GM19099 (cell line): ENCODE data around the gene DZIP1.
A peak's percentile ranks its signal among the peaks of the same experiment; 100 is the strongest.

Experiments
- POLR2A ChIP-seq: IDR thresholded peaks from 3 replicates; pipeline ENCODE4 v1.6.1; 2011; ENCODE audit warnings: low read depth; ENCODE audit not compliant: insufficient read length; ENCODE audit errors: extremely low read depth

Gene DZIP1, protein sequence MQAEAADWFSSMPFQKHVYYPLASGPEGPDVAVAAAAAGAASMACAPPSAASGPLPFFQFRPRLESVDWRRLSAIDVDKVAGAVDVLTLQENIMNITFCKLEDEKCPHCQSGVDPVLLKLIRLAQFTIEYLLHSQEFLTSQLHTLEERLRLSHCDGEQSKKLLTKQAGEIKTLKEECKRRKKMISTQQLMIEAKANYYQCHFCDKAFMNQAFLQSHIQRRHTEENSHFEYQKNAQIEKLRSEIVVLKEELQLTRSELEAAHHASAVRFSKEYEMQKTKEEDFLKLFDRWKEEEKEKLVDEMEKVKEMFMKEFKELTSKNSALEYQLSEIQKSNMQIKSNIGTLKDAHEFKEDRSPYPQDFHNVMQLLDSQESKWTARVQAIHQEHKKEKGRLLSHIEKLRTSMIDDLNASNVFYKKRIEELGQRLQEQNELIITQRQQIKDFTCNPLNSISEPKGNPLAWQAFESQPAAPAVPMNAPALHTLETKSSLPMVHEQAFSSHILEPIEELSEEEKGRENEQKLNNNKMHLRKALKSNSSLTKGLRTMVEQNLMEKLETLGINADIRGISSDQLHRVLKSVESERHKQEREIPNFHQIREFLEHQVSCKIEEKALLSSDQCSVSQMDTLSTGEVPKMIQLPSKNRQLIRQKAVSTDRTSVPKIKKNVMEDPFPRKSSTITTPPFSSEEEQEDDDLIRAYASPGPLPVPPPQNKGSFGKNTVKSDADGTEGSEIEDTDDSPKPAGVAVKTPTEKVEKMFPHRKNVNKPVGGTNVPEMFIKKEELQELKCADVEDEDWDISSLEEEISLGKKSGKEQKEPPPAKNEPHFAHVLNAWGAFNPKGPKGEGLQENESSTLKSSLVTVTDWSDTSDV

DNA sequence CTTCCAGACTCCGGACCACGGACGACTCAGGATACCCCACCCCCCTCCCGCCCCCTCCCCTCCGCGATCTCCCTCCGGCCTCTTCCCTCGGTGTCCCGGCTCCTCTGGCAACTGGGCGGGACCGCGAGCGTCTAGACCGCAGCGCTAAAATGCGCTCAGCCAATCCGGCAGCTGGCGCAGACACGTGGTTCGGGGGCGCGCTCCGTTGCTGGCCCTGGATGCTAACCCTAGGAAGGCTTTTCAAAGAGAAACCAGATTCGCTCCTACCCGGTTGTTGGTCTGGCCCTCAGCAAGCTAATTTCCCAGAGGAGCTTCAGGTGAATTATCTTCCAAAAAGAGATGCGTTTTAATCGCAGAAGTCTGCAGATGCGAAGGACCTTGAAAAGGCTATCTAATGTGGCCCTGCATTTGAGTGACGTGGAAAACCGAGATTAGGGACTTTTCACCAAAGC is at the start of gene DZIP1:
Gene DZIP1, minus strand, starts transcription at position 106 of the 452 bp plus-strand sequence. CDS start 2,677 bp downstream, outside the sequence.
- TF ChIP-seq POLR2A = no peak

DNA sequence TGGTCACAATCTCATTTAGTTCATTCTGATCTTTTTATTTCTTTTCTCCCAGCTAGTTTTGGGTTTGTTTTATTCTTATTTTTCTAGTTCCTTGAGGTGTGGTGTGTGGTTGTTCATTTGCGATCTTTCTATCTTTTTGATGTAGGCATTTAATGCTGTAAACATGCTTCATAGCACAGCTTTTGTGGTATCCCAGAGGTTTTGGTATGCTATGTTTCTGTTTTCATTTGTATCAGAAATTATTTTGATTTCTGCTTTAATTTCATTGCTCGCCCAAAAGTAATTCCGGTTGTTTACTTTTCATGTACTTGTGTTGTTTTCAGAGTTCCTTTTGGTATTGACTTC is 45.0 kb upstream of the DZIP1 start:
- no peak for TF ChIP-seq POLR2A

DNA sequence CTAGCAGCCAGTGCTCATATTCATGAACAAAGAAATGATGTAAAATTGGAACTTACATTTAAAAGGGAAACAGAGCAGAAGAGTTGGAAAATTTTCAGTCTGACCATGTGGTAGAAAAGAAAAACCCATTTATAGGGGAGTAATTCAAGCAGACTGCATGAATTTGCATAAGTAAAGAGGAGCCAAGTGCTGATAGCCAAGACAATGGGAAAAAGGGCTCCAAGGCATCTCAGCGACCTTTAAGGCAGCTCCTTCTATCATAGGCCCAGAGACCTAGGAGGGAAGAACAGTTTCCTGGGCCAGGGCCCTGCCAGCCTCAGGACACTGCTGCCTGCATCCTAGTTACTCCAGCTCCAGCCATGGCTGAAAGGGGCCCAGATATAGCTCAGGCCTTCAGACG is 39.9 kb upstream of the DZIP1 start:
- no peak for TF ChIP-seq POLR2A

DNA sequence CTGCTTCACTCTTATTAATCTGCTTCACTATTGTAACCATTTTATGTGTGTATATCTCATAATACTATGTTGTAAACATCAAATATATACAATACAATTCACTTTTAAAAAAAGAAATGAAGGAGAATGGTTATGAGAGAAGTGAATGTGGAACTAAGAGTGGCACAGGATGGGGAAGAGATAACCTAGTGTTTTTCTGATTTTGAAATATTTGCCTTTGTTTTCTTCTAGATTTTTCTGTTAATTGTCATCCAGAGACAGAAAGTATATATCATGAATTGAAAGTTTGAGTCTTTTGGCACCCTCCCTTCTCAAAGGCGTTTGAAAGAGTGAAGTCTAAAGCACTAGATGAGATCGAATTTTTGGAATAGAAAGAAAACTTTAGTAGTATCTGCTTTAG is 35.2 kb upstream of the DZIP1 start:
- TF ChIP-seq POLR2A = no peak

DNA sequence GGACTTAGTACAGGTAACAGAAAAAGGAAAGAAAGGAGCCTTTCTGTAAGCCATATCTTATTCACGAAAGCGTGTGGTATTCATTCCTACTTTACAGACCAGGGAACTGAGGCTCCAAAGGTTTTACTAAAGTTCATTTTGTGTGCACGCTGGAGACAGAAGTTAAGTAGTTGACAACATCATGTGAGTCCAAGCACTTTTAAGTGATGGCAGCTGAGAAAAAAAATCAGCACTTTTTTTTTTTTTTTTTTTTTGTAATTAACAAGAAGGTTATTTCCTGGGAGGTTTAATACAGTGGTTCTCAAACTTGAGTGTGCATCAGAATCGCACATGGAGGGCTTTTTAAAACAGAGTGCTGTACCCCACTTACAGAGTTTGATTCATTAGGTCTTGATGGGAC is 34.5 kb upstream of the DZIP1 start:
- TF ChIP-seq POLR2A = no peak

DNA sequence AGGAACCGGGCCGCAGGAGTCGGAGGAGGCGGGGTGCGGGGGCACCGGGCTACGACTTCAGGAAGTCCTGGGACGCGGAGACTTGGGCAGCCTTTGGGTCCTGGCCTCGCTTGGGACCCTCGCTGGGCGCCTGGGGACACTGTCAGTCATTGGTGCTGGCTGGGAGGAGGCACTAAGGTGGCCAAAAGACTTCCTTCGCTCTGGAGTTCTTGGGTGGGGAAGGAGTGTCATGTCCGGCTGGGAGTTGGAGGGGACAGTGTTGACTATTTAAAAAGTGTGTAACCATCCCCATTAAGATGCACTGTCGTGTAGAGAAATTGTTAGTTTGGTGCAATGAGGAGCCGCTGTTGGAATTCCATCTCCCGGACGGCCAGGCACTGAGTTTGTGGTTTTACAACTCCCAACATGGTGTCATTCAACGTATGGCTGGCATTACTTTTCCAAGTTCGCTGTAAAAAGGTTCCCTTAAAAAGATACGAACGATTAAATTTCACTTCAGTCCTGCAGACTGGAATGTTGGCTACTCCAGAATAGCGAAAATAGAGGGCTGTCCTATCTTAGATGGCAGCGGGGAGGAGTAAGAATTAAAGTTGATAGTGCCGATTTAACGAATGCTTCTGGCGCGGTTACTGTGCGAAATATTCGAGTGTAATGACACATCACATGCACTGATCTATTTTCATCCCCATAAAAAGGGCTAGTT is 33.2 kb upstream of the DZIP1 start:
- TF ChIP-seq POLR2A = no peak

DNA sequence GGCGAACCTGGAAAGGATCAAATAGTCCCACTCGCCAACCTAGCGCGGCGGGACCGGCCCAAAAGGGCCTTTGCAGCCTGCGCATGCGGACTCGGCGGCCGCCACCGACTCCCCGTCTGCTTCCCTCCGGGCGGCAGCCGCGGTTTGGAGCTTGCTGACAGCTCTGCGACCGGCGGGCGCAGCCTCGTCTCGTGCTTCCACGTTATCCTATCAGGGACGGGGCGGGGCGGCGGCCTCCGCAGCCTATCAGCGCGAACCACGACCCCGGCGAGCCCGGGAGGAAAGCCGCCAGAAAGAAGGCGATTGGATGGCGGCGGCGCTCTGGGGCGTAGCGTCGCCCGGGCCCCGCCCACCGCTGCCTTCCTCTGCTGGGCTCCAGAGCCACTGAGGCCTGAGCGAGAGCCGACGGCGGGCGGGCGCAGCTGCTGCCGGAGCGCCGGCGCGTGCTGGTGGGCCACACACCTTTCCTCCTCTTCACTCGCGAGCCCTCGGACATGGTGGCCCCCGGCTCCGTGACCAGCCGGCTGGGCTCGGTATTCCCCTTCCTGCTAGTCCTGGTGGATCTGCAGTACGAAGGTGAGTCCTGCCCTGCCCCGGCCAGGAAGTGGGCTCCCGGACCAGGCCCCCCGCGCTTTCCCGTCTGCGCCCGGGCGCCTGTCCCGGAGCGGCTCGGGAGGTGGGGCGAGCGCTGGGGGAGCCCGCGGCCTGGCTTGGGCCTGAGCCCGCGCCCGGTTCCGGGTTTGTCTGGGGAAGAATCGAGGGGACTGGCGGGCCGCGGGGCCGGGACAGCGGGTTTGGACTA is 32.5 kb upstream of the DZIP1 start, which contains the start of gene DNAJC3:
Gene DNAJC3, plus strand, starts transcription at position 378 of the 802 bp plus-strand sequence. Its CDS starts 117 bp downstream, at position 495.
- peak; percentile 97 for TF ChIP-seq POLR2A

DNA sequence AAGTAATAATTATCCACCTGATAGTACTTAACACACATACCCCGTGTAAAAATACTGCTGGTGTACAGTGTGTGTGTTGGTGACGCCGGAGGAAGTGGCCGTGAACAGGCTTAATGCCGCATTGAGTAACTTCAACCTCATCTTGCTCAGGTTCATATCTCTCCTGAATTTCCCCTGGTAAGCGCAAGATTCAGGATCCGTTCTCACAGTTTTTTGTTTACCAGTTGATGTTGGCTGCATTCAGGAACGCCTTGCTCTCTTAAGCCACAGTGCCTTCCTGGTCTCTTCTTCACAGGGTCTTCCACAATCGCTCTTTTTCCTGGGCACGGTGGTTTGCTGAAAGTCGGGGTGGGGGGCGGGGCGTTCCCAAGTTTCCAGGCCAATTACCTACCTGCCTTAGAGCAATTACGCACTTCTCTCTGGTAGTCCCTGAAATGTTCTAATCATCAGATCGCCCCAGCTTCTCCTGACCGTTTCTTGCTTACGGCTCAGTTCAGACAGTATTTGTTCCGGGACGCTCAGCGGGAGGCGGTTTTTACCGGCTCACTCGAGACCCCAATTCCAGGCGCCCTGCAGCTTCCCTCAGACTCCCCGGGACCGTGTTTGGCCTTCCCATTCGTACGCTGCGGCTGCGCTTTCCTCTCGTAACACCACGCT is 31.7 kb upstream of the DZIP1 start:
- no peak for TF ChIP-seq POLR2A

DNA sequence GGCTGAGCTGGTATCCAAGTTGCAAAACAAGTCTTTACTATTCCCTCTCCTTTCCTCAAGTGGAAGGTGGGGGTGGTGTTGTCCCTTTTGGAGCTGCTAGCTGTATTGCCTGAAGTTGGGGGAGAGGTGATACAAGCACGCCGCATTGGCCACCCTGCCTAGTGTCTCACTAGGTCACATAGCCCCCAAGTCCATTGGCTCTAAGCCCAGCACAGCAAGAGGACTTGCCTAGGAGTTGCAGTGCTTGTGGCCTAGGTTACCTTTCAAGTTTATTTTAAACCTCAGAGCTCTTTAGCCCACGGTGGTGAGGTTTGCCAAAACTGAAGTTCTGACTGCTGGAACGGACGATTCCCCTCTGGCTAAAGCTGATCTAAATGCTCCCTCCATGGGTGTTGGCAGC is 27.1 kb upstream of the DZIP1 start:
- TF ChIP-seq POLR2A = no peak

DNA sequence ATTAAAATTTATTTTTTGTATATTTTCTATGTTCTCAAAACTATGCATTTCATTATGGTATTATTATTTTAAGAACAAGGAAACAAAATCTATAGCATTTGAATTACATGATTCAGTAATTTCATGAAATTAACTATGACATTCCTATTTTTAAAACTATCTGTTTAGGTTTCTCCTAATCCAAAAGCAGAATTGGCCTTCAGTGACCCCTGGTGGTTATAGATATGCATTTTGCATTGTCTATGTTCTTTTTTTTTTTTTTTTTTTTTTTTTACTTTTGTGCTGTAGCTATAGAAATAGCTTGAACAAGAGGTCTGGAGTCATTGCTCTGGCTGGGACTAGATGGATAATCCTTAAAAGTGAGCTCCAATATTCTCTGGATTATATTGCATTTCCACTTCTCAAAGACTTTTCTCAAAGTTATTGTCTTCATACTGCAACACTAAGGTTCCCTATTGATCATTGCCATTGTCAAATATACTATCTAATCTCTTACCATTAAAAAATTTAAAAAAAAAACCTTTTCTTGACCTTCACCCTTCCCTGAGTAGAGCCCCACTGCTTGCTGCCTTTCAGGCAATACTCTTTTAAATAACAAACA is 16.6 kb upstream of the DZIP1 start:
- no peak for TF ChIP-seq POLR2A

DNA sequence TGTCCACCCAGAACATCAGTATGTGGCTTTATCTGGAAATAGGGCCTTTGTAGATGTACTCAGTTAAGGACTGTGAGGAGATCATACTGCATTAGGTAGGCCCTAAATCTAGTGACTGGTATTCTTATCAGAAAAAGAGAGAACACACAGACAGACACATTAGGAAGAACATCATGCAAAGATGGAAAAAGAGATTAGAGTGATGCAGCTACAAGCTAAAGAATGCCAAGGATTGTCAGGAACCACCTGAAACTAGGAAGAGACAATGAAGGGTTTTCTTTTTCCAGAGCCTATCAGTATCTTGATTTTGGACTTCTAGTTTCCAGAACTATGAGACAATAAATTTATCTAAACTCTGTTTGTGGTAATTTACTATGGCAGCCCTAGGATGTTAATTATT is 15.0 kb upstream of the DZIP1 start:
- no peak for TF ChIP-seq POLR2A

DNA sequence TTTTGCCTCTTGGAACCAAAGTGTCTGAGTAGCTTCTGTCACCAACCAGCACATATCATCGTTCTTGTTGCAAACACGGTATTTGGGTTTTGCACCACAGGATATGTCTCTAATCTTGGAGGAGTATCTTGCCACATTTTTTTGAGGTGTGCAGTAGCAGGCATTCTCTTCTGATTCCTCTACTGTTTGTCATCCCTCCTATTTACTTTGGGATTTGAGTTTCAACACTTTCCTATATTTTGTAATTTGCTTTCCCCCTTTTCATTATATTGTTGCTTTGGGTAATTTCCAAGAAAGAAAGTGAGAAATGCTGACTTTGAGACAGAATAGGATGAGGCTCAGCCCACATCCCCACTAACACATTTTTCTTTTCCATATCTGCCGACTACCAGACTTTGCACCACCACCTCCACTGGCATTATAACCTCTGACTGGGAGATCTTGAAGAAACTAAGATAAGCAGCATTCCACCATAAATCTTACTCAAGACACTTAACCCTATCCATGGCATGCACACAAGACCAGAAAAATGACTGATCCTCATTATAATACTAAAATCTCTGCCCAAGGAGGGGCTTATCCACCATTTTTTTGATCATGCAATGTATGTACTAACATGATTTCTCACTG is 12.0 kb upstream of the DZIP1 start:
- no peak for TF ChIP-seq POLR2A

DNA sequence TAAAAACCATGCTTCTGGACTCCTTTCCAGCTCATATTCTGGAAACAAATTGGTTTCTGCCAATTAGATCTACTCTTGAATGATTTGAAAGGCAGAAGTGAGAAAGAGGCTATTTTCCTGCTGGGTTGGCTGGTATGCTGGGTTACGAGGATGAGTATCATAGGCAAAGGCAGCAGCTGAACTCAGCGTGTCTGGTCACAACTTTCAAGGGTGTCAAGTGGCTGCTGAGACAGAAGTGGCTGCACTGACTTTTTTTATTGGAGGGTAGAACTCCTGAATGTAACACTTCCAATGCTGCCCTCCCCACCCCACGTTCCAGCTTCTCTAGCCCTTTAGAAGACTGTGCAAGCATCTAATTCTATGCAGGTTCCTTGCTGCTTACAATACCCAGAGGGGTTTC is 8.3 kb upstream of the DZIP1 start:
- TF ChIP-seq POLR2A = no peak
